Activated CD4-positive, alpha-beta T cell treated with anti-CD3 and anti-CD28 coated beads, Interleukin-2, amount 10 ng/mL, durations not matched to agents 24 days and 14 days (primary cell): ENCODE results near the gene ARHGAP6. TPM values are rescaled to one million over a fixed set of nuclear protein-coding genes. Genes with fewer than 3 reads are reported as not detected.

Experiments used
- DNase-seq: peaks from one replicate; pipeline ENCODE4 v3.0.0; 2022
- H3K27ac Mint-ChIP-seq: one replicate; pipeline ENCODE4 v1.8.0; 2022; ENCODE audit warnings: mild to moderate bottlenecking, mixed read lengths
- H3K27me3 Mint-ChIP-seq: one replicate; pipeline ENCODE4 v1.8.0; 2022; ENCODE audit warnings: mixed read lengths
- H3K36me3 Mint-ChIP-seq: one replicate; pipeline ENCODE4 v1.8.0; 2022; ENCODE audit warnings: low read depth, mild to moderate bottlenecking, mixed read lengths
- H3K4me1 Mint-ChIP-seq: one replicate; pipeline ENCODE4 v1.8.0; 2021; ENCODE audit warnings: mixed read lengths
- H3K4me3 Mint-ChIP-seq: one replicate; pipeline ENCODE4 v1.8.0; 2022; ENCODE audit warnings: mild to moderate bottlenecking, moderate library complexity, mixed read lengths
- H3K9me3 Mint-ChIP-seq: one replicate; pipeline ENCODE4 v1.8.0; 2021; ENCODE audit warnings: mixed read lengths
- intact Hi-C: fragments of 100-400 bp; cut with micrococcal nuclease; formaldehyde crosslinking; loops from one replicate; pipeline ENCODE4 v1.15.1; 2023
- total RNA-seq: library from RNA; stranded (reverse); gene quantifications from 2 replicates; pipeline ENCODE4 v1.2.3, GENCODE V29; 2022

ARHGAP6 gene
- total RNA-seq, 1 donor from 2014 or later = not detected

DNA sequence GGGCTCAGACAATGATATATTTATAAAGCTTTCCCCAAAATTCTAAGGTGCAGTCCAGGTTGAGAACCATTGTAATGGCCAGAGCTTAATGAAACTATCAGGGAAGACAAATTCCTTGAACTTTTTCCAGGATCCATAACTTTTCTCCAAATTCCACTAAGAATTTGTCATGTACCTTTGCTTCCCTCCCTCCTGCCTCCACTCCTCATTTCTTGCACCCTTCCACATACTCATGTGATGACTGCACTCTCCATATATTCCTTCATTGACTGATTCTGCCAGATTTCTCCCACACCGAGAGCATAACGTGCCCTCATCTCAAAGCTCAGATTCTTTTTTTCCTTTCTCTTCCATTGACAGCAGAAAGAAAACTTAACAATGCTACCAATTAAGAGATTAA is 393.4 kb downstream of the ARHGAP6 start:
- Mint-ChIP-seq H3K36me3 (no peaks in the 10 kb centered on the region), H3K4me1 (no peaks in the 10 kb centered on the region), H3K9me3 (no peaks in the 10 kb centered on the region), H3K27me3 (no peaks in the 10 kb centered on the region), H3K4me3 (no peak overlapping the region), H3K27ac (no peak overlapping the region)
- no peak for DNase-seq
- intact Hi-C loops = no loop called here

DNA sequence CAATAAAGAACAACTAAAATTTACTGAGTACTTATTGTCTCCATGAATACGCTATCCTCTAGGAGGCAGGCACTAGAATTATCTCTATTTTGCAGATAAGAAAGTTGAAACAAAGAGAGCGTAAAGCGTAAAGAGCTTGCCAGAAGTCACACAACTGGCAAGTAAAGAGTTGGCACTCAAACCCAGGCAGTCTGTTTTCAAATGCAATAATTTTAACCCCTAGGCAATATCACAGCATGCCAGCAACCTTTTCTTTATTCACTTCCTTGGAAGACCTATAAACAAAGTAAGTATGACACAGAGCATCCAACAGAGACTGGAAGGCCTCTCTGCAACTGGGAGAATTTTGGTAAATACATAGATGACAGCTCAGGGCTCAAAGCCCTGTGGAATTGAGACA is 395.7 kb downstream of the ARHGAP6 start:
- no peaks in the 10 kb centered on the region for H3K9me3 Mint-ChIP-seq
- H3K4me3 Mint-ChIP-seq = no peak overlapping the region
- intact Hi-C loops = no loop called here
- H3K27ac Mint-ChIP-seq = no peak overlapping the region
- H3K36me3 Mint-ChIP-seq = no peaks in the 10 kb centered on the region
- H3K27me3 Mint-ChIP-seq = no peaks in the 10 kb centered on the region
- no peak for DNase-seq
- no peaks in the 10 kb centered on the region for H3K4me1 Mint-ChIP-seq

GRCh38 chrX:11269006-11269405 is 396.7 kb downstream of the ARHGAP6 start:
- H3K27me3 Mint-ChIP-seq = no peaks in the 10 kb centered on the region
- H3K9me3 Mint-ChIP-seq = no peaks in the 10 kb centered on the region
- no peak for DNase-seq
- no peak overlapping the region for H3K27ac Mint-ChIP-seq
- H3K4me1 Mint-ChIP-seq = no peaks in the 10 kb centered on the region
- H3K36me3 Mint-ChIP-seq = no peaks in the 10 kb centered on the region
- H3K4me3 Mint-ChIP-seq = no peak overlapping the region
- intact Hi-C loops = no loop called here

- Mint-ChIP-seq H3K27ac (no peak overlapping the region), H3K4me3 (no peak overlapping the region), H3K9me3 (no peaks in the 10 kb centered on the region), H3K27me3 (no peaks in the 10 kb centered on the region), H3K36me3 (no peaks in the 10 kb centered on the region), H3K4me1 (no peaks in the 10 kb centered on the region)
- intact Hi-C loops = no loop called here
- no peak for DNase-seq
Observed at GRCh38 chrX:11267425-11267824, 398.3 kb downstream of the ARHGAP6 start.

DNA sequence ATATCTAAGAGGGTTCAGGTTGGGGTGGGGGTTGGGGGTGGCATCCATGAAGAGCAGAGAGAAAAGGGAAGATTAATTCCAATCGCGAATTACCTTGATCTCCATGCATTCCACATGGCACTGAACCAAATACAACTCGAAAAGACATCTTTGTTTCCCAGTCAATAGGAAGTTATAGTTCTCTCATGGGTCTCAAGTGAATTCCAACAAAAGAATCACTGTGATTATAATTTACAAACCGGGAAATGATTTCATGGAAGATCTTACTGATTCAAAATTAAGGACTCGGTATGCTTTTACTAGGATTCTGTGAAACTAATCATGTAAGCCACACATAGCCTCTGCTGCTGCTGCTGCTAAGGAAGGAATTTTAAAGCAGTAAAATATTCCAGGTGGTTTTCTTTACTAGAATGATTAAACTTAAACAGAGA is 399.1 kb downstream of the ARHGAP6 start:
- no peaks in the 10 kb centered on the region for H3K4me1 Mint-ChIP-seq
- intact Hi-C loops = no loop called here

GRCh38 chrX:11265352-11265751 is 400.4 kb downstream of the ARHGAP6 start:
- Mint-ChIP-seq H3K4me1 (no peaks in the 10 kb centered on the region), H3K36me3 (no peaks in the 10 kb centered on the region), H3K27me3 (no peaks in the 10 kb centered on the region), H3K4me3 (no peak overlapping the region), H3K9me3 (no peaks in the 10 kb centered on the region), H3K27ac (no peak overlapping the region)
- no peak for DNase-seq
- intact Hi-C loops = no loop called here

More for the DNA sequence above, 399.1 kb downstream of the ARHGAP6 start:
- Mint-ChIP-seq H3K9me3 (no peaks in the 10 kb centered on the region), H3K4me3 (no peak overlapping the region), H3K27ac (no peak overlapping the region), H3K36me3 (no peaks in the 10 kb centered on the region), H3K27me3 (no peaks in the 10 kb centered on the region)
- DNase-seq = no peak

DNA sequence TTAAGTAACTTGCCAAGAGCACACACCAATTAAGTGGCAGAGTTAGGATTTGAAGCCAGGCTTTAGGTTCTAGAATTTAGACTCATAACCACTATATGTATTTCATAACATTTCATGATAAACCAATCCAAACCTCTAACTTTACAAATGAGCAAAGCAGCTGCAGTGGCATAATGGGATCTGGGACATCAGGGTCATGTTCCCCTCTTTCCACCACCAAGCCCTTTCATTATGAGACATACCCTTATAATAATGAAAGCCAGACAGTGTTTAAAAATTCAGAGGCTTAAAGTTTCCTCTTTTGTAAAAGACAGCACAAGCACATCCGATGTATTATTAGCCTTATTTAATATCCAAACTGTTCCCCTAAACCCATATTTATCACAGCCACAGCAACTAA is 400.8 kb downstream of the ARHGAP6 start:
- H3K36me3 Mint-ChIP-seq = no peaks in the 10 kb centered on the region
- no peak overlapping the region for H3K4me3 Mint-ChIP-seq
- no peak overlapping the region for H3K27ac Mint-ChIP-seq
- DNase-seq = no peak
- no peaks in the 10 kb centered on the region for H3K4me1 Mint-ChIP-seq
- no peaks in the 10 kb centered on the region for H3K9me3 Mint-ChIP-seq
- H3K27me3 Mint-ChIP-seq = no peaks in the 10 kb centered on the region
- intact Hi-C loops = no loop called here

GRCh38 chrX:11261260-11261659 is 404.5 kb downstream of the ARHGAP6 start:
- intact Hi-C loops = no loop called here
- Mint-ChIP-seq H3K4me3 (no peak overlapping the region), H3K9me3 (no peaks in the 10 kb centered on the region), H3K36me3 (no peaks in the 10 kb centered on the region), H3K27me3 (no peaks in the 10 kb centered on the region), H3K4me1 (no peaks in the 10 kb centered on the region), H3K27ac (no peak overlapping the region)
- DNase-seq = no peak

GRCh38 chrX:11259437-11259836 is 406.3 kb downstream of the ARHGAP6 start:
- Mint-ChIP-seq H3K27ac (no peak overlapping the region), H3K4me1 (no peaks in the 10 kb centered on the region), H3K4me3 (no peak overlapping the region), H3K27me3 (no peaks in the 10 kb centered on the region), H3K36me3 (no peaks in the 10 kb centered on the region), H3K9me3 (no peaks in the 10 kb centered on the region)
- no peak for DNase-seq
- intact Hi-C loops = no loop called here

DNA sequence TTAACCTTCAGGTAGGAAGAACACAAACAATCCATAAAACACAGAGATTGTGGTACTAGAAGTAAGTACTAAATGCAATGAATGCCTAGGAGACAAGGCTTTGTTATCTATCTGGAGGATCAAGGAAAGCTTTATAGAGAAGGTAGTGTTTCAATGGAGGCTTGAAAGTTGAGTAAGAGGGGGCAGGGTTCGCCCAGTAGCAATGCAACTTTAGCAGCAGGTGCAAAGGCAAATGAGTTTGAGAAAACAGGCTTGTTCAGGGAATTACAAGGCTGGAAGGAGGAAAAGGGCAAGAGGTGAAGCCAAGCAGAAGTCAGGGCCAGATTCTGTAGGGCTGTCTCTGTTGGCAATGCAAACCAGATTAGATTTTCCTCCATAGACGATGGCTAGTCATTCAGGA is 408.0 kb downstream of the ARHGAP6 start:
- Mint-ChIP-seq H3K4me3 (no peak overlapping the region), H3K4me1 (no peaks in the 10 kb centered on the region), H3K27me3 (no peaks in the 10 kb centered on the region), H3K9me3 (no peaks in the 10 kb centered on the region), H3K36me3 (no peaks in the 10 kb centered on the region), H3K27ac (no peak overlapping the region)
- intact Hi-C loops = no loop called here
- DNase-seq = no peak

GRCh38 chrX:11257290-11257689 is 408.4 kb downstream of the ARHGAP6 start:
- Mint-ChIP-seq H3K27me3 (no peaks in the 10 kb centered on the region), H3K36me3 (no peaks in the 10 kb centered on the region), H3K4me1 (no peaks in the 10 kb centered on the region), H3K9me3 (no peaks in the 10 kb centered on the region), H3K4me3 (no peak overlapping the region), H3K27ac (no peak overlapping the region)
- intact Hi-C loops = no loop called here
- no peak for DNase-seq

DNA sequence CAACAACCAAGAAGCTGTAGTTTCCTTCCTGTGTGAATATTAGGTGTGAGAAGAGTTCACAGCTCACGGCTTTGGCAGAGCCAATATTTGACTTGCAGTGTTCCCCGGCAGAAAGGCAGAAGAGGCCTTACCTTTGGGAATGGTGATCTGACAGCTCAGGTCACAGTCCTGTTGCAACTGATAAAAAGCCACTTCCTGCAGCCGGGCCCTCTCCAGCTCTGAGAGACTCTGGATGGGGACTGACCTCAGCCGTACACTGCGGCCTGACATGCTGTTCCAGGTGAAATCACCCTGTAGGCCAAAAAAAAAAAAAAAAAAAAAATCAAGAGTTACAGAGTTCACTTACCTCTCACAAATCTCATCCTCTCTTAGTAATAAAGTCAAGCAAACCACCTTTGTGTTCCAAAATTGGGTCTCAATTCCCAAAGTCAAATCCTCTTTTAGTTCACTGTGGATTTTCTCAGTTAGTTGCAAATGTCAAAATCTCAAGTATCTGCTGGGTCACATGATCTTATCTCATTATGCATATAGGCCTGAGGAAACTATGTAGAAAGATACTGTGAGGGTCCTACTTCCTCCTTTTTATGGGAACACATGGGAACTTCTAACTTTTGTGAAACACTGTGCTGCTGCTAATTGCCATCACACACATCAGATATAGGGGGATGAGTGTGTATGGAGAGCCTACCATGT is 411.2 kb downstream of the ARHGAP6 start:
- H3K4me1 Mint-ChIP-seq = no peaks in the 10 kb centered on the region
- no peak overlapping the region for H3K27ac Mint-ChIP-seq
- no peaks in the 10 kb centered on the region for H3K36me3 Mint-ChIP-seq
- no peaks in the 10 kb centered on the region for H3K9me3 Mint-ChIP-seq
- no peak overlapping the region for H3K4me3 Mint-ChIP-seq
- DNase-seq = no peak
- intact Hi-C loops = no loop called here
- H3K27me3 Mint-ChIP-seq = no peaks in the 10 kb centered on the region

- no peaks in the 10 kb centered on the region for H3K4me1 Mint-ChIP-seq
- intact Hi-C loops = no loop called here
Observed at GRCh38 chrX:11244636-11245035, 421.1 kb downstream of the ARHGAP6 start.

GRCh38 chrX:11242704-11243103 is 423.0 kb downstream of the ARHGAP6 start:
- intact Hi-C loops = no loop called here
- H3K27me3 Mint-ChIP-seq = no peaks in the 10 kb centered on the region

More at GRCh38 chrX:11244636-11245035, 421.1 kb downstream of the ARHGAP6 start:
- H3K9me3 Mint-ChIP-seq = no peaks in the 10 kb centered on the region
- no peak overlapping the region for H3K27ac Mint-ChIP-seq
- no peak overlapping the region for H3K4me3 Mint-ChIP-seq
- DNase-seq = no peak
- no peaks in the 10 kb centered on the region for H3K27me3 Mint-ChIP-seq
- no peaks in the 10 kb centered on the region for H3K36me3 Mint-ChIP-seq

DNA sequence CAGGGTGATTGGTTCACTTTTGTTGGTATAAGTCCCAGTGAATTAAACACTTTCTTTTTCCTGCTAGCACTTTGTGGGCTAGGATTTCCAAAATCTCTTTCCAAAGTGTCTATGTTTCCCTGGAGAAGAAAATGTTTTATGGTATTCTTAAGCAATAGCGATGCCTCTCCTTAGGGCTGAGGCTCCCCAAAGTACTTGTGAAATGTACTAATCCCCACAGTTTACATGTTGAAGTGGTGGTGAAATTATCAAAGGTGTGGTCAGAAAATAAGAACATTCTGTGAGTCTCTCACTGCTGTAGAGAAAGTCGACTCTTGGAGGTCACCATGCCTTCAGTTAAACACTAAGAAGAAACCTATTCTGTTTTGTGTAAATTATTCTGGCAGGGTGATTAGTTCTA is 424.0 kb downstream of the ARHGAP6 start:
- intact Hi-C loops = no loop called here
- DNase-seq = no peak
- Mint-ChIP-seq H3K4me3 (no peak overlapping the region), H3K36me3 (no peaks in the 10 kb centered on the region), H3K27ac (no peak overlapping the region), H3K9me3 (no peaks in the 10 kb centered on the region), H3K4me1 (no peaks in the 10 kb centered on the region), H3K27me3 (no peaks in the 10 kb centered on the region)

More at GRCh38 chrX:11242704-11243103, 423.0 kb downstream of the ARHGAP6 start:
- no peak overlapping the region for H3K27ac Mint-ChIP-seq
- H3K4me1 Mint-ChIP-seq = no peaks in the 10 kb centered on the region
- no peaks in the 10 kb centered on the region for H3K36me3 Mint-ChIP-seq
- DNase-seq = no peak
- no peak overlapping the region for H3K4me3 Mint-ChIP-seq
- no peaks in the 10 kb centered on the region for H3K9me3 Mint-ChIP-seq
